CD4-positive, alpha-beta T cell treated with Interleukin-12 subunit alpha and Interleukin-12 subunit beta, for 1 hour (primary cell): ENCODE data around the gene MYO5A.

Experiments used
- DNase-seq: peaks from one replicate; pipeline ENCODE4 v3.0.0-alpha.2; 2020

Gene MYO5A

GRCh38 chr15:52359722-52360121, 169.0 kb downstream of the MYO5A start:
- DNase-seq = no peak

GRCh38 chr15:52357949-52358348, 170.7 kb downstream of the MYO5A start:
- DNase-seq = no peak

GRCh38 chr15:52352086-52352485, 176.6 kb downstream of the MYO5A start:
- DNase-seq = no peak

- no peak for DNase-seq
Measured at GRCh38 chr15:52351206-52351908, 177.3 kb downstream of the MYO5A start.

GRCh38 chr15:52350423-52350822, 178.3 kb downstream of the MYO5A start:
- DNase-seq = no peak

GRCh38 chr15:52349052-52349700, 179.5 kb downstream of the MYO5A start:
- no peak for DNase-seq

GRCh38 chr15:52348056-52348745, 180.5 kb downstream of the MYO5A start:
- DNase-seq = no peak

- DNase-seq = no peak
Measured at GRCh38 chr15:52344592-52344991, 184.1 kb downstream of the MYO5A start.

- DNase-seq = no peak
Measured at GRCh38 chr15:52343831-52344230, 184.8 kb downstream of the MYO5A start.

GRCh38 chr15:52340093-52340492, 188.6 kb downstream of the MYO5A start:
- no peak for DNase-seq

- DNase-seq = no peak
Measured at GRCh38 chr15:52338891-52339290, 189.8 kb downstream of the MYO5A start.

GRCh38 chr15:52338058-52338457, 190.6 kb downstream of the MYO5A start:
- DNase-seq = no peak

- no peak for DNase-seq
Measured at GRCh38 chr15:52337198-52337853, 191.4 kb downstream of the MYO5A start.

- DNase-seq = no peak
Measured at GRCh38 chr15:52336529-52336928, 192.2 kb downstream of the MYO5A start.

- no peak for DNase-seq
Measured at GRCh38 chr15:52334491-52335160, 194.1 kb downstream of the MYO5A start.

- peak; percentile 79 for DNase-seq
Measured at GRCh38 chr15:52331490-52332240, 197.0 kb downstream of the MYO5A start.

GRCh38 chr15:52329987-52330386, 198.7 kb downstream of the MYO5A start:
- DNase-seq = no peak

GRCh38 chr15:52329150-52329549, 199.5 kb downstream of the MYO5A start:
- no peak for DNase-seq

- DNase-seq = no peak
Measured at GRCh38 chr15:52328680-52329079, 200.0 kb downstream of the MYO5A start.

GRCh38 chr15:52326756-52327155, 201.9 kb downstream of the MYO5A start:
- DNase-seq = no peak

- no peak for DNase-seq
Measured at GRCh38 chr15:52324109-52324508, 204.6 kb downstream of the MYO5A start.
